GM19023 (cell line): Measurements from ENCODE around the gene ATP6V0D1.
"Not testable (repeated sequence)": the region's sequence is repeated elsewhere in the genome, so short reads cannot be mapped to it uniquely, and the experiment has no call there.

Experiments used
- ATAC-seq: cut with Tn5 transposase; IDR thresholded peaks from one replicate; pipeline ENCODE4 v1.9.1; 2021; ENCODE audit warnings: mild to moderate bottlenecking, moderate library complexity; ENCODE audit not compliant: unreplicated experiment

The ATP6V0D1 gene

DNA sequence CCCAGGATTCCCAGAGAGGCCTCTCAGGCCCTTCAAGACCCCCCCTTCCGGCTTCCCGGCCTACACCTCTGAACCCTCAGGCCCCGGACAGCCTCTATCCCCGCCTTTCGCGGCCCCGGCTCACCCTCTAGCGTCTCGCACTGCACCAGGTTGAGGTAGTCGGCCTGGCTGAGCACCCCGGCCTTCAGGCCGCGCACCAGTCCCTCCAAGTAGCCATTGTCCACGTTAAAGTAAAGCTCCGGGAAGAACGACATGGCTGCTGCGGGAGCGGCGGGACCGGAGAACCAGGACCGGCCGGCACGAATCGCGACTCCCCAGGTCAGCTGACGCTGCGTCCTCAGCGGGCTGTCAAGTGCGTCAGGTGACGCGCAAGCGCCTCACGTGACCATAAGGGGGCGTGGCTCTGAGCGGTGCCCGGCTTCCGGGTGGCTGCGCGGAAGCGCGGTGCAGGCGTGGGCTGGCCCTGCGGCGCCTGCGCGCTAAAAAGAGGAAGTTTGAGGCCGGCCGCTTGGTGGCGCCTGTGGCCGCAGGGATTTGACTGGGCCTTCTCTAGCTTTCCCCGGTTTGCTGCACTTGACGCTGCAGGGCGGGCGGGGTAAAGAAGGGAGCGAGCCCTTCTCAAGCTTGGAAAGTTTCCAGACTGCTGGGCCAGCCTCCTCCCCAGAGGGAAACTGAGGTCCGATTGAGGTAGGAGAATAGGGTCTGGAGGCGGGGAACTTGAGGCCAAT, at the start of gene ATP6V0D1:
Gene ATP6V0D1, minus strand, starts transcription at position 325 of the 728 bp plus-strand sequence. Its CDS starts 71 bp downstream, at position 254.
- peak; percentile 90 for ATAC-seq

DNA sequence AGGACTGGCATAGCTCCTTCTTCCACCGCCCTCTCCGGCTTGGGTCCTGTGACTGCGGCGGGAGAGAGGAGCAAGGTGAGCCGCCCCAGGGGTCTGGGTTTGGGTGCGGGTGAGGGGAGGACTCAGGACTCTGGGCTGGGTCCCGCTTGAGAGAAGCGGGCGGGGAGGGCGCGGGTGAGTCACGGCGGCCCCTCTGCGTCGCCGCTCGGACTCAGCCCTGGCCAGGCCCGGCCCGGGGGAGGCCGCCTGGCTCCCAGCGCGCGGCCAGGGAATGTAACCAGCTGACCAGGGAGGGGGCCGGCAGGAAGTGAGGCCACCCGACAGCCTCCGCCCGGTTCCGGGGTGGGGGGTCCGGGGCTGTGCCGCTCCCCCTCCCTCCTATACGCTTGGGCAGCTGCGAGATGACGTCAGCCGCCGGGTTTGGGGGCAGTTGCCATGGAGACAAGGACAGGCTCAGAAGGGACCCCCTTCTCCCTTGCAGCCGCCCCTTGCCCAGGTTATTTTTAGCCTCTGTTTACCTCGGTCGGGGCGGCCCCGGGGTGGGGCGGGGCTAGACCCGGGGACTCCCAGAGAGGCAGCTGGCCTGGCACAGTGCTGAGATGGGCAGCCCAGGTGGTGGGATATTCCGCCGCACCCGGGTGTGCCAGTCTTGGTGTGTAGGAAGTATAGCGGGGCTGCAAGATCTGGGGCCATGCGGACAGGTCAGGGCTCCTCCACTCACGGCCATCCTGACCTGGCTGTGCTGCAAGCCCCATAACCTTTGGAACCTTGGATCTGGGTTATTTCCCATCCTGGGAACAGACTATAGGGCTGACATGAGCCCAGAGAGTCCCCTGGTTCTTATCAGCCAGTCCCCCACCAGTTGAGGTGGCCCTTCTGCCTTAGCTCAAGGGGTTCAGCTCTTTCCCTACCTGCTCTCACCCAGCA, 49.3 kb upstream of the ATP6V0D1 start:
- ATAC-seq = no peak

DNA sequence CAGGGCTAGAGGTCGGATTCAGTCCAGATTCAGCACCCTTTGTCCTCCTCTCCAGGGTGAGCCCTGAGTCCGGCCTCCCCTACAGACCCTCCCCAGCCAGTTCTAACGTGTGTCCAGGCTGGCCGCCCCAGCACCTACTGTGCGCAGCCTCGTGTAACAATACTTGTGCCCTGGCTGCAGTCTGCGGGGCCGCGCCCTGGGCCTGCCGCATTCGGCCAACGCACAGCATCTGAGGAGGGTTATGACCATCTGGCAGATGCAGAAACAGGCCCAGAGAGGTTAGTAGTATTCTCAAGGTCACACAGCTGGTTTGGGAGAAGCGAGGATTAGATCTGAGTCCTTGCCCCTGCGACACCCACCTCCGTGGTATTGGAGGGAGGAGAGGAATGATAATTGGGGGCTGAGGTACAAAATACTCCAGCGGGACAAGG, 48.6 kb upstream of the ATP6V0D1 start:
- ATAC-seq = no peak

GRCh38 chr16:67528870-67529581, 48.1 kb upstream of the ATP6V0D1 start:
- peak; percentile 25 for ATAC-seq

DNA sequence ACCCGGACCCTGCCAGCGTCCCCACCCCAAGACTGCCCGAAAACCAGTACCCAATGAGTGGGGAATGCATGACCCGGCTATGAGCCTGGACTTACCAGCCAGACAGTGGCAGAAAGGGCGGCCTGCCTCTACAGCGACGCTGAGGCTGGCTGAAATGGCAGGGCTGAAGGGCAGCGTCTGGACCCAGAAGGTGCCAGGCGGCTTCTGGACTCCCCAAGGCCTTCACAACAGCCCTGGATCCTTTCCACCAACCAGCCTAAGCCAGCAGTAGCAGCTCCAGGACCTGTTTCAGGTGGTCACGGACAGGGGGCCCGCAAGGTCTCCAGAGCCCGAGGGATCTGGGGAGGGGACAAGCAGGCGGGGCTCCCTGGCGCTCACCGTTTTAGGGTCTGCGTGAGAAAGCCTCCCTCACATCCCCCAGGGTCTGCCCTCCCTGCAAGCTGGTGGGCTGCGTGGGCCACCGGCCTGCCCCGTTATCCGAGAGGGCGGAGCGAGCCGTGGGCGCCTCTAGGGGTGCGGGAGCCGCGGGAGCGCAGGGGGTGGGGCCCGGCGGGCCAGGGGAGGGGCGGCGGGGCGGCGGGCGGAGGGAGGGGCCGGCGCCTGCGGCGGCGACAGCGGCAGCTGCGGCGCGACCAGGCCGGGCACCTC, 47.4 kb upstream of the ATP6V0D1 start, which contains the start of gene RIPOR1:
Gene RIPOR1, plus strand, starts transcription at position 608 of the 648 bp plus-strand sequence. CDS start 9,618 bp downstream, outside the sequence.
- ATAC-seq = peak; percentile 29

DNA sequence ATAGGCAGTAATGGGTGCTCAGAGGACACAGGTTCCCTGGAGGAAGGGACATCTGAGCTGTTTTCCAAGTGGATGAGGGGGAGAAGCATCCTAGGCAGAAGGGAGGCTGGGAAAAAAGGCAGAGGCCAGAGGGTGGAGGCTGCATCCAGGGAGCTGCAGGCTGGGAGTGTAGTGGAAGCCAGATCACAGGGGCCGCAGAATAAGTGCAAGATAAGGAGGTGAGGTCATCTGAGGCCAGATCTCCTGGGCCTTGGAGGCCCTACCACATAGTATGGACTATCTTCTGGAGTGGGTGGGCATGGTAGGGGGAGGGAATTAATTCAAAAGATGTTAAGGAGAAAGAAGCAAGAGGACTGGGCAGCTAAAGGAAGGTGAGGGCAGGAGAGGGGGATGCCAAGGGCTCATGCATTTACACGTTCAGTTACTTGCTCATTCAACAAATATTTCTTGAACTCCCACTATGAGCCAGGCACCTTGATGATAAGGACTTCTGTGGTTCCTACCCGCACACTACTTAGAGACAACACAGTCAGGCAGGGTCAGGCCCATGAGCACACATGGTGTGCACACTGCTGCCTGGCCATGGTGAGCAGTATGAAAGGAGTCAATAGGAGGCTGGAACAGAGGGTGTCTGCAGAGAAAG, 45.3 kb upstream of the ATP6V0D1 start:
- no peak for ATAC-seq

GRCh38 chr16:67525176-67525860, 44.4 kb upstream of the ATP6V0D1 start:
- ATAC-seq = no peak

DNA sequence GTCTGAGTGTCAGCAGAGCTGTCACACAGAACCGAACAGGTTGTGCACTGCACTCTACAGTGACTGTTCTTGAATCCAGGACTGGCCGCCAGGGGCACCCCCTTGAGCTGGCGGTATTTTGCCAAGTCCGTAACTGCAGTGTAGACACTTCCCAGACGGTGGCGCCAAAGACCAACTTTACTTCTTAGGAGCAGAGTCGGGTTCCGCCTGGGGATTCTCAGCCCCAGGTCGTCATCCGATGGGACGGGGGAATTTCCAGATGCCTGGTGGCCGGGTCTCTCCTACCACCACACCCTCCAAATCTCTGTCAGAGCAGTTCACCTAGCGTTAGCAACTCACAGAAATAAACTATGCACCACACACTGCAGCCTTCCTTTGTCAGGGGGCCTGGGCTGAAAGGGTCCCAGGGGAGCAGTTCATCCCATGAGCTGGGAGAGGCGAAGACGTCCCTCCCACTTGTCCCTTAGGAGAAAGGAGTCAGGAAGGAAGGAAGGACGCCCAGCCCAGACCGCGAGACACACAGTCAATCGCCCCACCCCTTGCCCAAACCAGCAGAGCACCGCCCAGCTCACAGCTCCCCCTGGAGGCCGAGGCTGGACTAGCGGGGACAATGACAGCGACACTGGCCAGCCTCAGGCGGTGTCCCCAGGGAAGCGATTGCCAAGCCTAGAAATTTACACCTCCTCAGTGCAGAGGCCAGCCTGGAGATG, 40.3 kb upstream of the ATP6V0D1 start:
- ATAC-seq = peak; percentile 71

- ATAC-seq = no peak
Measured at GRCh38 chr16:67519242-67519641, 38.3 kb upstream of the ATP6V0D1 start.

GRCh38 chr16:67518676-67519075, 37.7 kb upstream of the ATP6V0D1 start:
- no peak for ATAC-seq

DNA sequence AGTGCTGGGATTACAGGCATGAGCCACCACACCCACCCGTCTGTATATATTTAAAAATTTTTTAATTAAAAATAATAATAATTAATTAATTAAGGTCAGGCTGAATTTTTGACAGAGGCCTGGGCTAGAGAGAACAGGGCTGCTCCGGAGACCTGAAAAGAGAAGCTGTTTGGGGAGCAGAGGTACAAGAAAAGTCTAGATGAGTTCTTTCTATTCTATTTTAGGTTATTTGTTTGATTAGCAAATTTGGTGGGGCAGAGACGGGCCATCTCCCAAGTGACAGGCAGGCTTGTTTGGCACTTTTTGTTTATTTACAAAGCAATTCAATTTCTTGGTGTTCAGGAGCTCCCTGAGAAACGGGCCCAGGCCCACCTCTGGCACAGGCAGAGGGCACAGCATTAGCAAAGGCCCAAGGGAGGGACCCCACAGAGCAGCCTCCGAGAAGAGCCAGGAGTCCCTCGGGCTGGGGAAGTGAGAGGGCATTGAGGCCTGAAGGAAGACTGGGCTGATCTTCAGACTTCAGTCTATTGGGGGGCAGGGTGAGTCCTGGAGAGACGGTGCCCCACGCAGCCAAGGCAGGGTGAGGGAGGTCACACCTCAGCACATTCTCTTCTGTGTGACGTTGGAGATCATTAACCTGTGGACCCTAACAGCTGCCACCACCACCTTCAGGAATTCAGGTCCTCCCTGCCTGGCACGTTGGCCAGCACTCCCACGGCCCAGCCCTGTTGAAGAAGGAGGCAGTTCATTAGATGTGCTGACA, 36.9 kb upstream of the ATP6V0D1 start:
- peak; percentile 37 for ATAC-seq

DNA sequence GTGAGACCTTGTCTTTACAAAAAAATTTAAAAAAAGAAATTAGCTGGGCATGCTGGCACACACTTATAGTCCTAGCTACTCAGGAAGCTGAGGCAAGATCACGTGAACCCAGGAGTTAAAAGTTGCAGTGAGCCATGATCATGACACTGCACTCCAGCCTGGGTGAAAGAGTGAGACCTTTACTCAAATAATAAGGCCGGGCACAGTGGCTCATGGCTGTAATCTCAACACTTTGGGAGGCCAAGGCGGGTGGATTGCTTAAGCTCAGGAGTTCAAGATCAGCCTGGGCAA, 36.1 kb upstream of the ATP6V0D1 start:
- ATAC-seq = no peak

- ATAC-seq = no peak
Measured at GRCh38 chr16:67516296-67517154, 35.6 kb upstream of the ATP6V0D1 start.

- peak; percentile 44 for ATAC-seq
Measured at GRCh38 chr16:67514382-67514828, 33.4 kb upstream of the ATP6V0D1 start.

DNA sequence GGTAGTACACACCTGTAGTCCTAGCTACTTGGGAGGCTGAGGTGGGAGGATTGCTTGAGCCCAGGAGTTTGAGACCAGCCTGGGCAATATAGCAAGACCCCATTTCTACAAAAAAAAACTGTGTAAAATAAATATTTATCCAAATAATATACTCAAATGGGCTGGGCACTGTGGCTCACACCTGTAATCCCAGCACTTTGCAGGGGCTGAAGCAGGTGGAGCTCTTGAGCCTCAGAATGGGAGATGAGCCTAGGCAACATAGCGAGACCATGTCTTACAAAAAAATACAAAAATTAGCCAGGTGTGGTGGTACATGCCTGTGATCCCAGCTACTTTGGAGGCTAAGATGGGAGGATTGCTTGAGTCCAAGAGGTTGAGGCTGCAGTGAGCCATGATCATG, 32.9 kb upstream of the ATP6V0D1 start:
- not testable (repeated sequence) for ATAC-seq

DNA sequence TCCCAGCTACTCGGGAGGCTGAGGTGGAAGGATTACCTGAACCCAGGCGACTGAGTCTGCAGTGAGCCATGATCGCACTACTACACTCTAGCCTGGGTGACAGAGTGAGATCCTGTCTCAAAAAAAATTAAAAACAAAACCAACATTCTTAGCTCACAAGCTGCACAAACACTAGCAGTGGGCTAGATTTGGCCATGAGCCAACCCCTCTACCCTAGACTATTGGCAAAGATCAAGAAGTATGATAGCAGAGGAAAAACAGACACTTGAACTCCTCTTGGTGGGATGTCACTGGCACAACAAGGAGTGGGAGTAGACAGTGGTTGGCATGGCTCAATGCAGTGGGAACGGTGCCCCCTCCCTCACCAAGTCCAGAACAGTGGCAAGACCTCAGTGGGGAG, 28.1 kb upstream of the ATP6V0D1 start:
- ATAC-seq = no peak

- ATAC-seq = no peak
Measured at GRCh38 chr16:67506468-67506867, 25.5 kb upstream of the ATP6V0D1 start.
